Thymus (tissue), 11 donors: ENCODE measurements around the gene NDRG3. TPM values are rescaled to one million over a fixed set of nuclear protein-coding genes. Genes with fewer than 3 reads are reported as not detected.

ENCODE experiments used
- DNase-seq, 9 donors: peaks; one replicate each; pipeline ENCODE4 v3.0.0-alpha.2; 2013; ENCODE audit warnings: low spot score in 9 of 9, low read depth in 6 of 9, missing footprints in 1 of 9
- H3K27ac ChIP-seq, 2 donors: one replicate each; pipeline ENCODE4 v1.5.1; 2013; ENCODE audit warnings: control low read depth in 1 of 2, low read depth in 1 of 2, low read length in 1 of 2, mild to moderate bottlenecking in 1 of 2, moderate library complexity in 1 of 2
- H3K27me3 ChIP-seq, 2 donors: one replicate each; pipeline ENCODE4 v1.5.1; 2013; ENCODE audit warnings: low read length in 1 of 2; ENCODE audit not compliant: control insufficient read depth in 2 of 2, insufficient read depth in 1 of 2
- H3K36me3 ChIP-seq, 2 donors: one replicate each; pipeline ENCODE4 v1.5.1; 2013; ENCODE audit warnings: low read length in 1 of 2, mild to moderate bottlenecking in 1 of 2, moderate library complexity in 1 of 2; ENCODE audit not compliant: control insufficient read depth in 2 of 2, insufficient read depth in 2 of 2
- H3K4me1 ChIP-seq, 2 donors: one replicate each; pipeline ENCODE4 v1.5.1; 2013; ENCODE audit warnings: low read length in 2 of 2; ENCODE audit not compliant: control insufficient read depth in 2 of 2, insufficient read depth in 2 of 2
- H3K4me3 ChIP-seq, 2 donors: one replicate each; pipeline ENCODE4 v1.5.1; 2013; ENCODE audit warnings: low read length in 2 of 2, control low read depth in 1 of 2, mild to moderate bottlenecking in 1 of 2
- H3K9me3 ChIP-seq, 2 donors: one replicate each; pipeline ENCODE4 v1.5.1; 2013; ENCODE audit warnings: low read length in 1 of 2, mild to moderate bottlenecking in 1 of 2; ENCODE audit not compliant: control insufficient read depth in 2 of 2, insufficient read depth in 1 of 2
- WGBS: extraction: QIAGEN DNeasy Blood & Tissue Kit; methylation state at CpG from one replicate; pipeline ENCODE4 v1.1.7; 2013; 5-methylcytosine and 5-hydroxymethylcytosine counted together
- polyA plus RNA-seq: library from polyadenylated mRNA; stranded (reverse); fragments of 200-250 nt; gene quantifications from one replicate; pipeline ENCODE4 v1.2.3, GENCODE V29; 2013
- total RNA-seq: library from RNA; stranded (reverse); fragments of 120-200 nt; gene quantifications from one replicate; pipeline ENCODE4 v1.2.4, GENCODE V29; 2013
- donor health status: healthy.

NDRG3 gene
- total and polyA plus RNA-seq, 2 donors = 15.3 to 18.9 TPM

GRCh38 chr20:36670665-36671357 lies 75.1 kb downstream of the NDRG3 start:
- WGBS = over 99% methylated on average over 3 of the region's 3 CpGs
- no peaks in the 10 kb centered on the region for H3K9me3 ChIP-seq

GRCh38 chr20:36666181-36666740 lies 79.6 kb downstream of the NDRG3 start:
- Histone ChIP-seq H3K27ac (no peak overlapping the region), H3K9me3 (no peaks in the 10 kb centered on the region), H3K4me3 (no peak overlapping the region), H3K27me3 (no peaks in the 10 kb centered on the region), H3K4me1 (no peaks in the 10 kb centered on the region), H3K36me3 (peaks cover 0 to 3% of the 10 kb centered on the region in 2 donors)
- DNase-seq = no peak
- WGBS = 91% methylated on average over 4 of the region's 4 CpGs

More at GRCh38 chr20:36670665-36671357, 75.1 kb downstream of the NDRG3 start:
- Histone ChIP-seq H3K27ac (no peak overlapping the region), H3K36me3 (peaks cover 0 to 3% of the 10 kb centered on the region in 2 donors), H3K4me3 (no peak overlapping the region), H3K27me3 (no peaks in the 10 kb centered on the region), H3K4me1 (no peaks in the 10 kb centered on the region)
- DNase-seq = no peak

DNA sequence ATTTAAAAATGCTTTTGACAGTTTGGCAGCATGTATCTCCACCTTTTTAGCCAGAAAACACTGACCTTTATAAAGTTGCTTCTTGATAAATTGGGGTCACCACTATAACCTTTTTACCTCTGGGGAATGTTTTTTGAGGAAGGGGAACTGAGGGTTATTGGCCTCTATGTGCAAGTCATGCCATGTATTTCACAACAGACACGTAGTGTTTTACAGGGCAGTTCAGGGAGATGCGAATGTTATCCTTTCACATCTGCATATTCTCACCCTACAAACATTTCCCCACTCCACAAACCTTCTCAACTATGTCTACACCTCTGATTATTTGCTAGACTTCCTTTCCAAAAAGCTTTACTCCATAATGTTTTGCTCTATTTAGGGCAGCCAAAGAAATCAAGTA lies 82.9 kb downstream of the NDRG3 start:
- Histone ChIP-seq H3K4me3 (no peak overlapping the region), H3K4me1 (peaks cover 4 to 6% of the 10 kb centered on the region in 2 donors), H3K9me3 (no peaks in the 10 kb centered on the region), H3K27ac (no peak overlapping the region), H3K27me3 (no peaks in the 10 kb centered on the region), H3K36me3 (no peaks in the 10 kb centered on the region)
- DNase-seq = no peak
- 92% methylated on average over 2 of the region's 2 CpGs for WGBS

GRCh38 chr20:36658300-36658699 lies 87.6 kb downstream of the NDRG3 start:
- Histone ChIP-seq H3K27me3 (no peaks in the 10 kb centered on the region), H3K4me1 (peaks cover 4 to 16% of the 10 kb centered on the region in 2 donors), H3K9me3 (no peaks in the 10 kb centered on the region), H3K27ac (no peak overlapping the region), H3K36me3 (no peaks in the 10 kb centered on the region), H3K4me3 (no peak overlapping the region)
- WGBS = 3% methylated on average over 3 of the region's 3 CpGs
- peak in 7 of 9 donors; percentile 11 to 73 (median 45) for DNase-seq

DNA sequence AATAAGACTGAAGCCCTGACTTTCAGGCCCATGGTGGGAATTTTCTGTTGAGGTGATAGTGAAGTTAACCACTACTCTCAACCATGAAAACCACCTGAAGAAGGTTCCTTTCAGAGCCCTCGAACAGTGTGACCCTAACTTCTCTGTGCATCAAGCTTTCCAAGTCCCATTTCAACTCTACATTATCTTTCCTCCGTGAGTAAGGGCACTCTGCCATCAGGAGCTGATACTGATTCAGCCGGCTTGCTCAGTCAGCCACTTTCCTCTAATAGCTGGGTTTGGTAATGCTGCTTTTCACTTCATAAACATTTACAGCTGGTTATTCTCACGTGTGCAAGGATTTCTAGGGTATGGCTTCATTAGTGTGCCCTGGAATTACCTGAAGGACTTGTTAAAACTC lies 89.2 kb downstream of the NDRG3 start:
- DNase-seq = no peak
- peaks cover 4 to 17% of the 10 kb centered on the region in 2 donors for H3K4me1 ChIP-seq
- H3K4me3 ChIP-seq = no peak overlapping the region
- no peaks in the 10 kb centered on the region for H3K36me3 ChIP-seq
- WGBS = 83% methylated on average over 4 of the region's 4 CpGs
- no peak overlapping the region for H3K27ac ChIP-seq
- H3K27me3 ChIP-seq = no peaks in the 10 kb centered on the region
- no peaks in the 10 kb centered on the region for H3K9me3 ChIP-seq

DNA sequence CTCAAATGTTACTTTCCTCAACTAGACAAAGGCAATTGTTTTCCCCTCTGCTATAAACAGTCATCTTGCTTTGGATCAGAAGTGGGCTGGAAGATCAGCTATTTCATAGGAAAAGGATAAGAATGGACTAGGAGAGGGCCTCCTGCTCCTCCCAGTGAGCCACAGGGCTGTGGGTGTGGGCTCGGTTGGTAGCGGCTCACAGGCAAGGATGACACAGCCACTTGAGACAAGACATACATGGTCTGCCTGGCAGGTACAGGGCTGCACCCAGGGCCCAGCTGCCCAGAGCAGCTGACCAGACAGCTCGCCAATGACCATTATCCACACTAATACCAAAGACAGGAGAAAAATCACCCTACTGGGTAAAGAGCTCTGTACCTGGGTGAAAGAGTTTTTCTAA lies 90.9 kb downstream of the NDRG3 start:
- Histone ChIP-seq H3K27ac (no peak overlapping the region), H3K27me3 (no peaks in the 10 kb centered on the region), H3K36me3 (no peaks in the 10 kb centered on the region), H3K9me3 (no peaks in the 10 kb centered on the region), H3K4me3 (no peak overlapping the region), H3K4me1 (peaks cover 4 to 18% of the 10 kb centered on the region in 2 donors)
- no peak for DNase-seq
- WGBS = over 99% methylated on average over 3 of the region's 3 CpGs

DNA sequence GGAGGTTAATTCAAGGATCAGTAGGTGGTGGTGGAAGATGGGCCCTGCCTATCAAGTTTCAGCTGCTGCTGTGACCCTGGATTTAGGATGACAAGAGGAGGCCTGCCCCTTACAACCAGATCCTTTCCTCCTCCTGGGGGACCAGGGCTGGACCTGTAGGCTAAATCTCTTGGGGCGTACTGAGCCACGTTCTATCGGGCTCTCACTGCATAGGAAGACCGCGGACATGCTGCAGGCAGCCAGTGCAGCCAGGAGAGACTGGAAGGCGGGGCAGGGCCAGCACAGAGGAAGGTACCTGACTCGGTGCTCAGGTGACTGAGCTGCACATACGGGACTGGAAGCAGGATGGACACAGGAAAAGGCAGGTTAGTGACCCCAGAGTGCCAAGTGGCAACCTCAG lies 91.4 kb downstream of the NDRG3 start:
- Histone ChIP-seq H3K36me3 (no peaks in the 10 kb centered on the region), H3K4me1 (peaks cover 4 to 18% of the 10 kb centered on the region in 2 donors), H3K4me3 (no peak overlapping the region), H3K9me3 (no peaks in the 10 kb centered on the region), H3K27me3 (no peaks in the 10 kb centered on the region), H3K27ac (no peak overlapping the region)
- no peak for DNase-seq
- WGBS = 98% methylated on average over 8 of the region's 8 CpGs

DNA sequence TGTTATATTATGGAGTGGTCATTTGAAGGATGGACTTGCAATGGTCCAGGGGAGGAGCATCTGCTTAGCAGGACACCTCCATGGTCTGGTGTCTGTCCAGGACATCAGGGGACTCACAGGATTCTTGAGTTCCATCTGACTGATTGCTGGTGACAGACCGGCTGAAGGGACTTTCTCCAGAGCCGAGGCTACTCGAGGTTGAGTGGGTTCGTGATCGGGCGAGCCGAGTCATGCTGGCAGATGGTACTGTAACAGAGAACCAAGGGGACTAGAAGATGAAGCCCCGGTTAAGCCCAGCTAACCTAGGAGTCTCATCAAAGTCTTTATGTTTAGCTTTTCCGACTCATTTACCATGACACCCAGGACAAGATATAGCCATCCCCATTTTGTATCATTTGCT lies 92.4 kb downstream of the NDRG3 start:
- H3K36me3 ChIP-seq = no peaks in the 10 kb centered on the region
- 91% methylated on average over 9 of the region's 9 CpGs for WGBS

GRCh38 chr20:36647196-36648121 lies 98.4 kb downstream of the NDRG3 start:
- 95% methylated on average over 8 of the region's 8 CpGs for WGBS
- no peaks in the 10 kb centered on the region for H3K27me3 ChIP-seq
- H3K36me3 ChIP-seq = no peaks in the 10 kb centered on the region
- no peak overlapping the region for H3K27ac ChIP-seq
- no peak overlapping the region for H3K4me3 ChIP-seq
- peaks cover 31 to 51% of the 10 kb centered on the region in 2 donors for H3K4me1 ChIP-seq
- H3K9me3 ChIP-seq = no peaks in the 10 kb centered on the region
- DNase-seq = no peak

More for the DNA sequence above, 92.4 kb downstream of the NDRG3 start:
- Histone ChIP-seq H3K4me1 (peaks cover 2 to 15% of the 10 kb centered on the region in 2 donors), H3K27ac (no peak overlapping the region), H3K9me3 (no peaks in the 10 kb centered on the region), H3K4me3 (no peak overlapping the region), H3K27me3 (no peaks in the 10 kb centered on the region)
- DNase-seq = no peak
